Gastroesophageal sphincter (tissue), 3 donors: ENCODE measurements around the gene EEF1AKMT1.

Source experiments
- CTCF ChIP-seq, 4 experiments: fragments of 200-600 bp in 2 of 4; fragments of 450-650 bp in 2 of 4; sonication (generic) in 1 of 4; IDR thresholded peaks; one replicate each; pipeline ENCODE4 v1.5.1; 2017 to 2019; ENCODE audit warnings: antibody characterized with exemption in 4 of 4, mild to moderate bottlenecking in 2 of 4, moderate library complexity in 2 of 4
- EP300 ChIP-seq: sonication (generic); formaldehyde crosslinking; IDR thresholded peaks from one replicate; pipeline ENCODE4 v1.6.1; 2017; ENCODE audit warnings: antibody characterized with exemption, mild to moderate bottlenecking
- POLR2A ChIP-seq, 2 donors: fragments of 450-650 bp; IDR thresholded peaks; one replicate each; pipeline ENCODE4 v1.6.1; 2017; ENCODE audit warnings: antibody characterized with exemption in 2 of 2, mild to moderate bottlenecking in 2 of 2, moderate library complexity in 1 of 2

- TF ChIP-seq CTCF (IDR thresholded peaks at IDR 0.05), result no peak
- no peak for TF ChIP-seq POLR2A (IDR thresholded peaks at IDR 0.05)
- no peak for TF ChIP-seq EP300
These were observed 93.2 kb downstream of the EEF1AKMT1 start for GRCh38 chr13:20680416-20681080.
